NCI-H128 (cell line): ENCODE data around the gene ADAM8.

Source experiments
- DNase-seq: peaks from one replicate; lab custom pipeline; 2025; ENCODE audit not compliant: unreplicated experiment; lab: John Stamatoyannopoulos, UW

The ADAM8 gene

GRCh38 chr10:133213641-133214467 is 62.8 kb downstream of the ADAM8 start:
- DNase-seq: no peak

GRCh38 chr10:133212853-133213494 is 63.7 kb downstream of the ADAM8 start:
- no peak for DNase-seq
